Epithelial cell of proximal tubule (primary cell): ENCODE measurements around the gene PTPRN2. TPM values are rescaled to one million over a fixed set of nuclear protein-coding genes. Genes with fewer than 3 reads are reported as not detected.

Source experiments
- DNase-seq: peaks from one replicate; pipeline ENCODE4 v3.0.0-alpha.2; 2011; ENCODE audit warnings: low read depth
- H3K4me3 ChIP-seq: 2 replicates; pipeline ENCODE4 v1.5.1; 2011; ENCODE audit warnings: low read depth, mild to moderate bottlenecking, low read length
- total RNA-seq: library from RNA; depleted of rRNA; stranded (reverse); fragments of >200 nt; gene quantifications from 2 replicates; pipeline ENCODE4 v1.2.3, GENCODE V29; 2015
- TF ChIP-seq, protein P1 (sequence below): conservative IDR thresholded peaks from 2 replicates; pipeline ENCODE4 v1.5.1; 2012; ENCODE audit warnings: low read depth, mild to moderate bottlenecking, low read length

The PTPRN2 gene
- total RNA-seq, 1 donor from 2014 or later = 2.8 TPM

DNA sequence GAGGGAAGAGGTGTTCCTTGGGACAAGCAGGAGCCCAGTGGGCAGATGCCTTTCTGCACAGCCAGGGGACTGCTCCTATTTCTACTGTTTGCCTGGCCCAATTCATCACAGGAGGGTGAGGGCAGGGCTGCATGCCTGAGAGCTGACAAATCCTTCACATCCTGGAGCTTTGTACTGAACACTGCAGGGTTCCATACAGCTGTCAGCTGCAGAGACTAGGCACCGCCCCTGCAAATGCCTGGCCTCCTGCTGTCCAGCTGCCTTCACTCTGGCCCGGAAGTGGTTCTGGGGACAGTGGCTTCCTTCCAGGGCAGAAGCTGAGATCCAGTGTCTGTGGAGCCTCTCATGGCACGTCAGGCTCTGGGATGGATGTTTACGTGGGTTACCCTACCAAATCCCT is 780.1 kb downstream of the PTPRN2 start:
- no peak for DNase-seq
- H3K4me3 ChIP-seq = no peak overlapping the region
- TF ChIP-seq, protein P1, sequence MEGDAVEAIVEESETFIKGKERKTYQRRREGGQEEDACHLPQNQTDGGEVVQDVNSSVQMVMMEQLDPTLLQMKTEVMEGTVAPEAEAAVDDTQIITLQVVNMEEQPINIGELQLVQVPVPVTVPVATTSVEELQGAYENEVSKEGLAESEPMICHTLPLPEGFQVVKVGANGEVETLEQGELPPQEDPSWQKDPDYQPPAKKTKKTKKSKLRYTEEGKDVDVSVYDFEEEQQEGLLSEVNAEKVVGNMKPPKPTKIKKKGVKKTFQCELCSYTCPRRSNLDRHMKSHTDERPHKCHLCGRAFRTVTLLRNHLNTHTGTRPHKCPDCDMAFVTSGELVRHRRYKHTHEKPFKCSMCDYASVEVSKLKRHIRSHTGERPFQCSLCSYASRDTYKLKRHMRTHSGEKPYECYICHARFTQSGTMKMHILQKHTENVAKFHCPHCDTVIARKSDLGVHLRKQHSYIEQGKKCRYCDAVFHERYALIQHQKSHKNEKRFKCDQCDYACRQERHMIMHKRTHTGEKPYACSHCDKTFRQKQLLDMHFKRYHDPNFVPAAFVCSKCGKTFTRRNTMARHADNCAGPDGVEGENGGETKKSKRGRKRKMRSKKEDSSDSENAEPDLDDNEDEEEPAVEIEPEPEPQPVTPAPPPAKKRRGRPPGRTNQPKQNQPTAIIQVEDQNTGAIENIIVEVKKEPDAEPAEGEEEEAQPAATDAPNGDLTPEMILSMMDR = no peak

DNA sequence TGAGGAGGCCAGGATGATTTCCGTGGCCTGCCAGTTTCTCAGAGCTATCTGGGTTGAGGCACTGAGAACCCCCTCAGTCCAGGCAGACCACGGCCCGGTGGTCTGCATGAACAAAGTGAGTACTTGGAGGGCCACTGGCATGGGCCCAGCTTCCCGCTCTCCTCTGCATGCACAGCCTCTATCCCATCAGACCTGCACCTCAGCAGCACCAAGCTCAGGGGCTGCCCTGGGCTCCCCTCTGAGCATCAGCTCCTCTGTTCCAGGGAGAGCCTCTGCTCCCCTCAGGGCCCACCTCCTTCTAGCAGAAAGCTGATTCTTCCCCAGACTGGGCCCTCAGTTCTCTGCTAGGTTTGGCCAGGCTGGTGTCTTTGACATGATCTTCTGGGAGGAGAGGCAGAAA is 780.9 kb downstream of the PTPRN2 start:
- no peak overlapping the region for H3K4me3 ChIP-seq
- no peak for DNase-seq
- TF ChIP-seq, protein P1 = no peak

DNA sequence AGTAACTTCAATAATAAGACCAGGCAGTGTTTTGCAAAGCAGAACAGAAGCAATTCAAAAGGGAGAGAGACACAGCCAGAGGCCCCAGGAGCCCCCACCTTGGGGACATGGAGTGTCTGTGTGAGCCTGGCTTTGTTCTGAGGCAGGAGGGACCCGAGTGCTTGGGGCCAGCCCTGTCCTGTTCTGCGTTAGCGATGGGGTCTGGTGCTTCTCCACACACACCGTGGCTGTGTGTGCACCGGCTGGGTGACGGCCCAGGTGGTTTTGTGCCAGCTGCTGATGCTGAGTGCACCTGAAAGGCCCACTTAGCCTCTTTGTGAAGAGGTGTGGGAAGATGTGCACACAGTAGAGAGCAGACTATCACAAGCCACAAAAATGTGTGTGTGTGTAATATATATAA is 781.9 kb downstream of the PTPRN2 start:
- H3K4me3 ChIP-seq = no peak overlapping the region
- no peak for DNase-seq
- TF ChIP-seq, protein P1 = no peak

DNA sequence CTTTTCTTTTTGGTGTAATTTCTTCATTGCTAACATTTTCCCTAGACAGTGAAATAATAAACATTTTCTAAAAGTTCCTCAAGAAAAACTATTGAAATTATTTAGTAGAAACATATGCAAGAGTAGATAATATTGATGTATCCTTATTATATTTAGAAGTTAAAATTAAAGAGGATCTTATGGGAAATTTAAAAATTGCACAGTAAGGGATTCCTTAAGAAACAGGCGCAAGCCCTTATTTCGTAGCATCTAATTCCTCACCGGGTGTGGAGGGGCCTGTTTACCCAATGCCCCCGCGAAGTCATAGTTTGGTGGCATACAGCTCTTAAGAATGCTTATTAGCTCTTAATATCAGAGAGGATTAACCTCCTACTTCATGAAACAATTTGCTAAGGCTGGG is 783.7 kb downstream of the PTPRN2 start:
- TF ChIP-seq, protein P1 = no peak
- no peak overlapping the region for H3K4me3 ChIP-seq
- no peak for DNase-seq

DNA sequence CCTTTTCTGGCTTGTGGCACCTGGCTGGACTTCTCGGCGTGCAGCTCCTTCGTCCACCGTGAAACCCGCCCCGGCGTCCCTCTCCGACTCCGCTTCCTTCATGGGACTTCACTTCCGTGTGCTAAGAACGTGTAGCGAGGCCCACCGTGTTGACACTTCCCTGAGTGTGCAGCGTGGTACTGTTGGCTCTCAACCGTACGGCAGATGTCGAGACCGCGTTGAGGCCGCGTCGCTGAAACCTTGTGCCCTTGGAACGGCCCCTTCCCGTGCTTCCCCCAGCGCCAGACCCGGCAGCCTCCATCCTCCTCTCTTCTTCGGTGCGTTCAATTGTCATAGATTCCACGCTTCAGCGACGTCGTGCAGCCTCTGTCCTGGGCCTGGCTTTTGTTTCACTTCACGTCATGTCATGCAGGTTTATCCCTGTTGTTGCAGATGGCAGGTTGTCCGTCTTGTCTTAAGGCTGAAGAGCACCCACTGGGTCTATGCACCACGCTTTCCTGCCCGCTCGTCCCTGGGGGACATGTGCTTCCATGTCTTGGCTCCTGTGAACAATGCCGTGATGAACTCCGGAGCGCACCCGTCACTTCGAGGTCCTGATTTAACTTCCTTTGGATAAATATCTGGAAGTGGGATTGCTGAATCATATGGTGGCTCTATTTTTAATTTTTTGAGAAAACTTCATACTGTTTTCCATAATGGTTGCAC is 785.5 kb downstream of the PTPRN2 start:
- no peak overlapping the region for H3K4me3 ChIP-seq
- DNase-seq = no peak
- TF ChIP-seq, protein P1 = no peak

DNA sequence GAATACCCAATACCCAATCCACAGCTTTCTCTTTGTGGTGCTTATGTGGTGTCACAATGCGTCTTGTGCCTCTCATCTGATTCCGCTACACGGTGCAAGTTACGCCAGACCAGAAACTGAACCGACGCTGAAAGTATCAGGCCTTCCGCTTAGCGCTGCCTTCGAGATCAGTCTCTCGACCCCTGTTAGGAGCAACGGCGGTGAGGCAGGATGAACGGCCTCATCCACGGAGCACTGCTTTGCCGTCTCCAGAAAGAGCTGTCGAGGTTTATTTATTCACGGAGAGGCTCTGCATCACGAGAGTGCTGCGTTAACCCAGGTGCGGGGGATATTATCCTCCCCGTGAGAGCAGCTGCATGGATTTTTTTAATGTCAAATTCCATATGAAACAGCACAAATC is 786.5 kb downstream of the PTPRN2 start:
- H3K4me3 ChIP-seq = no peak overlapping the region
- no peak for DNase-seq
- TF ChIP-seq, protein P1 = no peak

DNA sequence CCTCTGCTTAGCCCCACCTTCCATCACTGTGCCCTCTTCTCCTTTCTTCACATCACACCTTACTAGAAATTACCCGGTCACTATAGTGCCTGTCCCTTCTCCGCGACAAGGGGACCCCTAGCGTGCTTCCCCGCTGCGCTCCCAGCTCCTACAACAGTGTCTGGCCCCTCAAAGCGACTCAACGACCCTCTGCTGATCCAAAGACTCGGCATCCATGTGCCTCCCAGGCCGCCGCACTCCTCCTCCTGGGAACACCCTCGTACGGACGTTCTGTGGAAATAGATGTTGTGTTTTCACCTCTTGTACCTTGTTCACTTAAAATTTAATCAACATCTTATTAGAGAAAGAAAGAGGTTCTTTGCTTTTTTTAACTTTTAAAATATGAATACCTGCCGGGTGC is 787.3 kb downstream of the PTPRN2 start:
- no peak overlapping the region for H3K4me3 ChIP-seq
- no peak for DNase-seq
- TF ChIP-seq, protein P1 = no peak
